ENCODE measurements around the gene CCDC91.

DNA sequence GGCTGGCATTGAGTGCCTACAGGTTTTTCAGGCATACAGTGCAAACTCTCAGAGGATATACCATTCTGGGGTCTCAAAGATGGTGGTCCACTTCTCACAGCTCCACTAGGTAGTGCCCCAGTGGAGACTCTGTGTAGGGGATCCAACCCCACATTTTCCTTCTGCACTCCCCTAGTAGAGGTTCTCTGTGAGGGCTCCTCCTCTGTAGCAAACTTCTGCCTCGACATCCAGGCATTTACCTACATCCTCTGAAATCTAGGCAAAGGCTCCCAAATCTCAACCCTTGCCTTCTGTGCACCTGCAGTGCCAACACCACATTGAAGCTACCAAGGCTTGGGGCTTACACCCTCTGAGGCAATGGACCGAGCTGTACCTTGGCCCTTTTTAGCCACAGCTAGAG is 179.2 kb downstream of the CCDC91 start:
- TF ChIP-seq TP53 (CRISPR knock-in tag; IDR thresholded peaks at IDR 0.05) (no peak), ATF2 (CRISPR knock-in tag; IDR thresholded peaks at IDR 0.05; ENCODE audit: borderline replicate concordance, low read depth) (no peak), USF2 (CRISPR knock-in tag; IDR thresholded peaks at IDR 0.05) (no peak), ZBTB43 (CRISPR knock-in tag; IDR thresholded peaks at IDR 0.05) (no peak), ELF4 (CRISPR knock-in tag; IDR thresholded peaks at IDR 0.05; ENCODE audit: low read depth) (no peak)
- TF ChIP-seq, protein P1, sequence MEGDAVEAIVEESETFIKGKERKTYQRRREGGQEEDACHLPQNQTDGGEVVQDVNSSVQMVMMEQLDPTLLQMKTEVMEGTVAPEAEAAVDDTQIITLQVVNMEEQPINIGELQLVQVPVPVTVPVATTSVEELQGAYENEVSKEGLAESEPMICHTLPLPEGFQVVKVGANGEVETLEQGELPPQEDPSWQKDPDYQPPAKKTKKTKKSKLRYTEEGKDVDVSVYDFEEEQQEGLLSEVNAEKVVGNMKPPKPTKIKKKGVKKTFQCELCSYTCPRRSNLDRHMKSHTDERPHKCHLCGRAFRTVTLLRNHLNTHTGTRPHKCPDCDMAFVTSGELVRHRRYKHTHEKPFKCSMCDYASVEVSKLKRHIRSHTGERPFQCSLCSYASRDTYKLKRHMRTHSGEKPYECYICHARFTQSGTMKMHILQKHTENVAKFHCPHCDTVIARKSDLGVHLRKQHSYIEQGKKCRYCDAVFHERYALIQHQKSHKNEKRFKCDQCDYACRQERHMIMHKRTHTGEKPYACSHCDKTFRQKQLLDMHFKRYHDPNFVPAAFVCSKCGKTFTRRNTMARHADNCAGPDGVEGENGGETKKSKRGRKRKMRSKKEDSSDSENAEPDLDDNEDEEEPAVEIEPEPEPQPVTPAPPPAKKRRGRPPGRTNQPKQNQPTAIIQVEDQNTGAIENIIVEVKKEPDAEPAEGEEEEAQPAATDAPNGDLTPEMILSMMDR (IDR thresholded peaks at IDR 0.05): no peak
- TF ChIP-seq, protein P2, sequence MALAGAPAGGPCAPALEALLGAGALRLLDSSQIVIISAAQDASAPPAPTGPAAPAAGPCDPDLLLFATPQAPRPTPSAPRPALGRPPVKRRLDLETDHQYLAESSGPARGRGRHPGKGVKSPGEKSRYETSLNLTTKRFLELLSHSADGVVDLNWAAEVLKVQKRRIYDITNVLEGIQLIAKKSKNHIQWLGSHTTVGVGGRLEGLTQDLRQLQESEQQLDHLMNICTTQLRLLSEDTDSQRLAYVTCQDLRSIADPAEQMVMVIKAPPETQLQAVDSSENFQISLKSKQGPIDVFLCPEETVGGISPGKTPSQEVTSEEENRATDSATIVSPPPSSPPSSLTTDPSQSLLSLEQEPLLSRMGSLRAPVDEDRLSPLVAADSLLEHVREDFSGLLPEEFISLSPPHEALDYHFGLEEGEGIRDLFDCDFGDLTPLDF (CRISPR knock-in tag; IDR thresholded peaks at IDR 0.05): no peak
